ENCODE measurements around the gene LMNB1. TPM values are rescaled to one million over a fixed set of nuclear protein-coding genes. Genes with fewer than 3 reads are reported as not detected.

Gene LMNB1
- total RNA-seq, 1 donor from 2014 or later, result 34.1 TPM

DNA sequence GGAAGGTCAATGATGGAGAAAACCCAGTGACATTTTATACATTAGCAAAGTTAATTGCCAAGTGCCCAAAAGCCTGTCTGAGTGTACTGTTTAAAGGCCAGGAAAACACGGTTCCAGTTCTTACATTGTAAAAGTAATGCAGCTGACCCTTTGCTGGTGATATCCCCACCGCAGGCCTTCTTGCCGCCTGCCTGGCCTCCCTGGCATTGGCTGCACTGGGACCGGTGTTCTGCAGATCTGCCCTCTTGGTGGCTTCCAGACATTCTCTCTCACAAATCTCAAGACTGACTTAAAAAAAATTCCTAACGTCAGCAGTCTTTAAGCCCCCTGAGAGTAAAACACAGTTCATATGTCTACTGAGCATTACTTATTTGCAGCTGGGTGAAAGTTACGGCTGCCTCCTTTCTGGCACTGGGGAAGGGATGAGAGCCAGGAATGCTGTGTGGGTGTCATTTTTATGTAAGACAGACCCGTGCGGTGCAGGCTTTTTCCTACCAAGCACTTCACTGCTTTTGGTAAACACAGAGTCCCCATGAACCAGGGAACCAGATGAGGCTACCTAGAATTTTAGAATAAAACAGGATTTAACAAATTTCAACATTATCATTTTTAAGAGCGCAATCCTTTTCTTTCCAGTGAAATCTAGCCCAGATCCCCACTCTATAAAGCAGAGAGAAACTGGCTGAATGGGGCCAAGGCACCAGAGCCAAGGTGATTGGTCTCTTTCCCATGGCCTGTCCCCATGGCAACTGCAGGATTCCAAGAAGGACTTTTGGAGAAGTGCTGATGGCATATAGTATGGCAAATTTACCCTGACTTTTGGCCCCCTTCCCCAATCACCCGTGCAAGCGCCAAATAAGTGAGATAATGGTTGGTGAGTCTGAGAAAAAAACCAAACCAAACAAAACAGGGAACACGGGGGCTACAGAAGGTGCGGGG is 80.8 kb downstream of the LMNB1 start:
- ATAC-seq, result no peak

DNA sequence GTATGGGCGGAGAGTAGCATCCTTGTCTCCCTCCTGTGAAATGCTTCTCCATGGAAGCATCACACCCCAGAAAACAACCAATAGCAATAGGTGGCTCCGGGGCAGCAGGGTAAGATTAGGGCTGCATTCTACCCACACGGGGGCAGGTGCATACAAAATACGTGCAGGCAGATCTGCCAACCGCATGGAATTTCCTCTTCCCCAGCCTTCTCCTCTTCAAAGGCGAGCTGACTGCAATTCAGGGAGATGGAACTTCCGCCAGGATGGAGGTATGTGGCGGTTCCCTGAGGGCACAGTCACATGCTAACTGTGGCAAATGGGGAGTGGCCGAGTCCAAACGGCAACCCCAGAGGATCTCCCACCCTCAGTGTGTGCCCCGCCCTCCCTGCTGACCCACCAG is 81.5 kb downstream of the LMNB1 start:
- ATAC-seq, result no peak

DNA sequence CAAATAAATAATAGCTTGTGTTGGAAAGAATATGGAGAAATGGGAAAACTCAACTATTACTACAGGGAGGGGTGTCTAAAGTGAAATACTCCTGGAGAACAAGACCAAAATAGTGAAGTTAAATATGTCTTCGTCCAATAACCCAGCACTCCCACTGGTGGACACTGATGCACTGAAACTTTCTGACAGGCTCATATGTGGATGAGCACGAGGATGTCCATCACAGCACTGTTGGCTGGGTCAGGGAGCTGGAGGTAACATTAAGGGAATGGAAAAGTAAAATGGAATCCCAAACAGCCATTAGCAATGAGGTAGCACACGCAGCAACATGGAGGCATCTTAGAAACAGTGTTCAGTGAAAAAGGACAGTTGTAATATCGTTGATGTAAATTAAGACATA is 86.5 kb downstream of the LMNB1 start:
- no peak for ATAC-seq

DNA sequence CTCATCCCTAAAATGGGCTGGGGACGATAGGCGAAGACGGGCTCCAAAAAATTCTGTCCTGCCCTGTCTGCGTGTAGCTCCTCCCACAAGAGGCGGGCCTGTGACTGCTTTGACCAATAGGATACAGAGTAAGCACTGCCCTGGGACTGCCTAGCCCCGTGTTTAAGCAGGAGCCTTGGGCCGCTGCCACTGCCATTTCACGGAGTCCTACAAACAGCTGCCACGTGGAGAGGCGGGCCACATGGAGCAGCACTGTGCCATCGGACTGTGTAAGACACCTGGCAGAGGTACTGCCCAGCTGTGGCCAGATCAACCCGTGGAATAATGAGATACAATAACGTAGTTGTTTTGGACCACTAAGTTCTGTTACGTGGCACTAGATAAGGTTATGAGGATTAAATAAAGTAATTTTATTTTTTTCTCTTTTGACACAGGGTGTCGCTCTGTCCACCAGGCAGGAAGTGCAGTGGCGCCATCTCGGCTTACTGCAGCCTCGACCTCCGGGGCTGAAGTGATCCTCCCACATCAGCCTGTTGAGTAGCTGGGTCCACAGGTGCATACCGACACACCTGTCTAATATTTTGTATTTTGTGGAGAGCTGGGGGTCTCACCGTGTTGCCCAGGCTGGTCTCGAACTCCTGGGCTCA is 87.2 kb downstream of the LMNB1 start:
- no peak for ATAC-seq

DNA sequence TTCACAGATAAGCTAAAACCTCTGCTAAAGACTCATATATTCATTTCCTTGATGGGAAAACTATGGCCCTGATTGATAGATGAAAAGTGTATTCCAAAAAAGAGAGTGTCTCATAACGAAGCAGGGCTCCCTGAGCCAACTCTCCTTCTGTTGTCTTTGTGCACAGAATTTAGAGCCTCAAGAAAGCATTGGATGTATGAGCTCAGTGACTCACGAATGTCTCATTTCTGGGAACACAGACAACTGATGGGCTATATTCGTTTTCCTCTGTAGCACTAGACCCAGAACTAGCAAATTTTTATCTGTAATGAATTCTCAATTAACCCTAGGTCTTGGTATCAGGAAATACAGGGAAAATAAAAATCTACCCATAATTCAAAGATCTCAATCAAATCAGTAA is 88.4 kb downstream of the LMNB1 start:
- ATAC-seq, result no peak

DNA sequence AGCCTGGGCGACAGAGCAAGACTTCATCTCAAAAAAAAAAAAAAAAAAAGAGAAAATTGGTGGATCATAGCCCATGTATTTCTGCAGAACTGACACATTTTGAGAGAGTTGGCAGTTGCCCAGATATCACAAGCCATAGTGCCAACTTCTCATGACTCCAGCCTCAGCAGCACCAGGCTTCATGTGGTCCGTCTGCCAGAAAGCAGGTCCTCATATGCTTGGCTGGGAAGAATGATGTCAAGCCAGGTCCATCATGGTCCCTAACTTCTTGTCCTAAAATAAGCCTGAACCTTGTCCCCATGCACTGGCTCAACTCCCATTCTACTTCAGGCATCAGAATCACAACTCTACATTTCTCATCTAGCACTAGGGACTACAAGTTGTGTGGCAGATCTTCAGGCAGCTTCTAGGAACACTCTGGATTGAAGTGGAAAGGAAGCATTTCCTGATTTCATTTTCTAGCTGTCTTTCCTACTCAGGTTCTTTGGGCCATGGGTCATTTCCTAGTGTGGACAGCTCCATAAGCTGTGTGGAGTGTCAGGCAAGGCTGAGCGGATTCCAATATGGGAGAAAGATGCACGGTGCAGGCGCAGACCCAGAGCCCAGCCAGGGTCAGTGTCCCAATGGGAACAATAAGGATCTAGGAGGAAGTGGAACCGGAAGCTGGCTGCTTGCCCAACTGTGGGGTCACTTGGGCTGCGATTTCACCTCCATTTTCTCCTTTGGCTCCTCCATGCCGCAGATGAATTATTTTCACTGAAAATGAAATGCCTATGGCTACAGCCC is 90.1 kb downstream of the LMNB1 start:
- no peak for ATAC-seq

DNA sequence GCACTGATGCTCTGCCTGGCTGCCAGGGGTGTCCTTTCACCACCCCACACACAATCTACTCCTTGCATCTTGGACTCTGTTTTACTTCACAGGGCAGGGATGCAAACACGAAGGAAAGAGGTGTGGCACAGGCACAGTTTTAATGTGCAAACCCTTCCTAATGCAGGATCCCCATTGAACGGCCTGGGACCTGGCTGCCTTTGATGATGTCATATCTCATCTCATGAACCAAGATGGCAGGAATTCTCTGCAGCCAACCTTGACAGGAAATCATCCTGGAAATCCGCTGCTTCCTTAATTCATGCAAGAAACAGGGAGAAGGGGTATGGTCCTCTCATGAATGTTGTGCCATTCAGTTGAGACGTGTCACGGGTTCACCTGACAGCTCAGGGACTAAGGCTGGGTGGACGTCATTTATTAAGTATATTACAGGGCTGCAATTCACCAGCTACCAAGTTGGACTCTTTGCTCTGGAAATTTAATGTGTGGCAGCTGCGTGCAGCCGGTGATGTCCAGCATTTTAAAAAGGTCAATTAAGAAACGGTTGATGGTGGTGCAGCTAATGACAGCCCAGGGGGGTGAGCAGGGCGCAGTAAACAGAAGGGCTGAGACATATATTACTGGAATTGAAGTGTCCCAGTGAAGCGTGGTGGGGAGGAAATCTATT is 91.5 kb downstream of the LMNB1 start:
- no peak for ATAC-seq

DNA sequence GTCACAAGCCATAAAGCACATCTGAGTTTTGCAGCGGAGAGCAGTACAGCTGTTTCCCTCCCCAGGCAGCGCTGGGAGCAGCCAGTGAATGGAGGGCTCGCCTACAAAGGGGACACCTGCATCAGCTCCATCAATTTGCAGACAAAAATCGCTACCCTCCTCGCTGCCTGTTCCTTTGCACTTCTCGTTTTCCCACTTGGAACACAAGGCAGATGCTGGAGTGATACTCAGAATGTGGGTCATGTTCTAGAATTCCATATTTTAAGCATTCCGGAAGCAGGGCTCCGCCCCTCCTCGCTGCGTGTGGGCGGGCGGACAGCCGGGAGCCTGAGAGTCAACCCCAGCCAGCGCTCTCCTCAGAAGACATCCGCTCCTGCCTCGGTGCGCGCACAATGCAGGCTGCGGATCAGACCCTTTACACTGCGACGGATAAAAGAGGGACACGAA is 92.1 kb downstream of the LMNB1 start:
- ATAC-seq, result peak; percentile 23

DNA sequence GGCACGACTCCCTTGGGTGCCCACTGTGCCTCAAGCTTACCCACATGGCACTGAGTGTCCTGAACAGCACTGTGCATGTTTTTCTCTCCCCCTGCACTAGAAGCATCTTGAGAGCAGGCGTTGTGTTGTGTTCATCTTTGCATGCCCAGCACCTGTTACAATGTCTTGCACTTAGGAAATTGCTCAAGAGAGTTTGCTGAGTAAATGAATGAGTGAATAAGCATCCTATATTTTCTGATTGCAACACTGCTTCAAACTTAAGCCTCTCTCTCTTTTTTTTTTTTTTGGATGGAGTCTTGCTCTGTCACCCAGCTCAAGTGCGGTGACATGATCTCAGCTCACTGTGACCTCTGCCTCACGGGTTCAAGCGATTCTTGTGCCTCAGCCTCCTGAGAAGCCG is 94.5 kb downstream of the LMNB1 start:
- no peak for ATAC-seq

DNA sequence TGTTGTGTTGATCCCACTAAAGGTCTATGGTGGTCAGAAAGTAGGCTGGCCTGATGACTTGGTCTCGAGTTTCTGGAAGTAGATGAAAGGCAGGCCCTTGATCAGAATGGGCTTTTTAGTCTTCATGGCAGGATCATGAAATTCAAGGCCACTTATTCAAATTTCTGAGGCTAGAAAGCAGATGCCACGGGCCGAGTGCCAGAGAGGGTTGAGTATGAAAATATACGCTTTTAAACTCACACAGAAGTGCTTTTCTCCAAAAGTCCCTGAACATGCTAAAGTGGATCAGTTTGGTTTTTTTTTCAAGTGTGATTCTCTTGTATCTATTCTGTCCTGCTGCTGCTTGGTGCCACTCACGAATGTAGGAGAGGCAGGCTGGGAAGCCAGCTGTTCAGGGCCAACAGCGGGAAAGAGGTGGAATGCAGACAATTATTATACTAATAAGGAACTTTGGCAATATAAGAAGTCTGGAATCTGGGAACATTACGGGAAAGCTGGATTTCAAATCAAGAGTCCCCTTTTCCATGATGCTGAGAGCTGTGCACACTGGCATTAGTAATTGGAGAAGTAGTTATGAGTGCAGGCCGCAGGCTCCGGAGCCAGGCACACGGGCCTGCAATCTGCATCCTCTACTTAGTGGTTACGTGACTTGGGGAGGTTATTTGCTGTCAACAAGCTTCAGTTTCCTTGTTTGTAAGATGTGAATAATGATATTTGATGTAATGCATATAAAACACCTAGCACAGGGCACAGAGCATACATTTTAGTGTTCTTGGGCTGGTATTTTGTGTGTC is 95.8 kb downstream of the LMNB1 start:
- ATAC-seq, result no peak

DNA sequence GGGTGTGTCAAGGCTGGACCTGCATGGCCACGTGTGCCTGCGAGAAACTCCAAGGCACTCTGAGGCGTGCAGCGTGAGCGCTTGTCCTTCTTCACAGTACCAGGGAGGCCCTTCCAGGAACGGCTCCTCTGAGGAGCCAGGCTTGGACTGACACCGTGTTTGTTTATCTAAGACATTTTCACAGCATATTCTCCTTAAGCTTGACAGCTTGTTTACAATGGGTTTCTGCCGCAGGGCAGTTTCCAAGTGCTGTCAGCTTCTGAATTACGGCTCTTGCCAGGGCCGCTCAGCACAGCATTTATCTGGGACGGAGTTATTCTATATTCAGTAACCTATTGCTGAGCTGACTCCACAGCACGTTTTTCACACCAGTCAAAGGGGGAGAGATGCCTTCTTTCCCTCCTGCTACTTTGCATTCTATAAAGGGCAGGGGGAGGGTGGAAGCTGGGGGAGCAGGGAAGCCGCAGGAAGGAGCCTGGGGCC is 98.4 kb downstream of the LMNB1 start:
- no peak for ATAC-seq

DNA sequence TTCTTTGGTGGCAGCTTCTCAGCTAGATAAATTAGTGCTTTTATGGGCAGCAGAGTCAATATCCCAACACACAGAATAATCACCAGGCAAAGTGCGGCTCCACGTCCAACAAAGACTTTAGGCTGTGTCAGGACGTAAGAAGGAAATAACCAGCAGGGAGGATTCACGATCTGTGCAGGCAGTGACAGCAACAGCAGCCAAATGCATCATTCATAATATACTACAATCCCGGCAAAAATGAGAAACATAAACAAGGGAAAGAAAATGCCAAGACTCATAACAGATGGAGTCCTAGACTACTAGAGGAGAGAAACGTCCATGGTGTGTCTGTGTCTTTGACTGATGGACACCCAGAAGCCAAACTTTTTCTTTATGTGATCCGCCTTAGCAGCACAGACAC is 100.7 kb downstream of the LMNB1 start:
- no peak for ATAC-seq

DNA sequence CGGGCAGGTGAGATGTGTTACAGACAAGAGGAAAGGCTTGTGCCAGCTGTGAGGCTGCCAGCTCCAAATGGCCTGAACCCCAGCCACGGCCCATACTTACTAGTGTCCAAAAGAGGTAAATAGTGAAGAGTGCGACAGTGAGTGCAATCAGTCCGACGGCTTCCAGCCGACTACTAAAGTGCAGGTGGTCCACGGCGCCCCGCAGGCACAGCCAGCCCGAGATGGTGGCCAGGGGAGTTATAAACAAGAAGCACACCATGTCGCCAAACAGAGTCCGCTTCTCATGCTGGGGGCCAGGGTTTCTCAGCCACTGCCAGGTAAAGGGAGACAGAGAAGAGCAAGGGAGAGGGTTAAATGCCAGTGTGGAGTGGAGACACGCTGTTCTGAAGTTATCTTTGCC is 101.1 kb downstream of the LMNB1 start:
- ATAC-seq, result no peak

DNA sequence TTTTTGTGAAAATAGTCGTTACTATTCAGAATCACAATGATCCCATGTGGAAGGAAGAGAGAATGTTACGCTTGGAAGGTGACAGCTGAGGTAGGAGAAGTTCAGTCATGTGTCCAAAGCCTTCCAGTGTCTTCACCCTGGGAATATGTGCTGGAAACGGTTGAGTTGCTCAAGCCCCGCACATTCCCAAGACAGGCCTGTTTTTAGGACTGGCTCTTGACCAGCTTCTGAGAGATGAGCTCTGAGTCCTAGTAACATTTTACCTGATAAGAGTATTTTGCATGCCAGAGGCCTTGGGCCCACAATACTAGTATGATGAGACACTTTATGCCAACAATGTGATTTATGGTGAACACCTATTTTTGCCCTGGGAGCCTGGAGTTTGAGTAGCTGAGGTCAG is 101.7 kb downstream of the LMNB1 start:
- ATAC-seq, result no peak

DNA sequence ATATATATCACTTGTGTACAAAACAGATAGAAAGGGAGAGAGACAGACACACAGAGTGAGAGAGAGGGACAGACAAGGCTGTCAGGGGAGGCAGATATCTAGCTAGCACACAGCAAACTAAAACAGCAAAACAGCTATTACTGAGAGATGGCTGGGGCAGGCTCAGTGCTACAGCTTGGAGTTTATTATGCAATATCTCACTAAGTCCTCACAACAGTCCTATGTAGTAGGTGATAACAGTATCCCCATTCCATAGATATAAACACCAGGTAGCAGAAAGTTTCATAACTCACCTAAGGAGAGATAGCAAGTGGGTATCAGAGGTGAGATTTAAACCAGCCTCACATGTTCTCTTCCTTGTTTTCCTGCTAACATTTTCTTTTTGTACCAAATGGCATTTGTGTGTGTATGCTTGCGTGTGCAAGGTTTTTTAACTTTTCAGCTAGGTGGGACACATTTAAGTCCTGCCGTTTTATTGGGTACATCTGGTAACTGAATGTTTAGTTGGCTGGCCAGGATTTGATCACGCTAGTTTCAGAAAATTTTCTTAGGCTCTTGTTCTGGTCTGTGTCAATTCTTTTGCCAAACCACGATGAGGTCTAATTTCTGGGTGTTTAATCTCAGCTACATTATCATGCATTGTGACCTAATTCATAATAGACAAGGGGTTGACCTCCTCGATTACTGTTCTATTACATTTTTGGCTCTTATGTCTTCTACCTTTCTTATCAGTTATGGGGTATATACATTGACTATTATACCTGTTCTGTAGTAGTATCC is 105.1 kb downstream of the LMNB1 start:
- no peak for ATAC-seq

DNA sequence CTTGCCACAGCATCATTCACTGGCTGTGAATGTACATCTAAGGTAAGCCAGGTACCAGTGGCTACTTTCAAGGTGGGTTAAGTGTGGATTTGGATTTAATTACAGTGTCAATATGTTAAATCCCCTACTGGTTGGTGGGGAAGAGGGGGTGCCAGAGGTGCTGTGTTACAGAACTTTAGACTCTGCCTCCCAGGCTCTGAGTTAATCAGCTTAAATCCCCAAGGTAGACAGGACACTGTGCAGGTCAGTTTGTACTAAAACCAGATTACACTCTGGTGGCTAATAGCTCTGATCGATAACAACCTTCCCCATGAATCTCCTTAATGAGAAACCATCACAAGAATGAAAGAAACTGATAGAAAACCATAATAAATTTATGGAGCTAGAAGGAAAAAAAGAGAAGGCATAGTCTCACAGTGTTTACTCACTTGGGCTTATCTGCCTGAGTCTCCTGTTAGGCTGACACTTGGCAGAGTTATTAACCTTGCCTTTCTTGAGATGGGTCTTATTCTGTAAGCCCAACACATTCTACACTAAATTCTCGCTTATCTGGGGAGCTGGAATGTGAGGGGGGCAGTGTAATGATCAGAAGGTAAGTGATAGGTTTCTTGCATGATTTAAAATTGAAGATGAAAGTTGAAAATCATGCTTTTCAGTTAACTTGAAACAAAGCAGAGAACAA is 106.8 kb downstream of the LMNB1 start:
- no peak for ATAC-seq

DNA sequence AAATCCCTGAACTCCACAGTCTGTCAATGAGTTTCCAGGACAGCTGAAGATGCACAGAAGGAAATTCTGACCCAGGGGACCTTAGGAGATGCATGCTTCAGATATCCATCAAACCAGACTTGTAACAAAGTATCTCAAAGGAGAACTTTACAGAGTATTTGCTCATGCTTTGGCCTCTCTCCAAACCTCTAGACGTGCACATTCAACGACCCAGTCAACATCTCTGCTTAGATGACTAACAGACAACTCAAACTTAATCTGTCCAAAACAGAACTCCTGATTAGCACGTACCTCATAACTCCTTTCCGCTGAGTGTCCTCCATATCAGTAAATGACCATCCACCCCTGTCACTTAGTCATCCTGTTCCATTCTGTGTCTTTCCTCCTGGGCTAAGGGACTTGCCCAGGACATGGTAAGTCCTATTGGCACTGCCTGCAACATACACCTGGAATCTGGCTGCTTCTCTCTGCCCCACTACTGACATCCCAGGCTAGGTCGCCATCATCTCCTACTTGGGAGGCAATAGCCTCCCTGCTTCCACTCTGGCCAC is 107.4 kb downstream of the LMNB1 start:
- ATAC-seq, result no peak
